GM23248 (cell line): ENCODE data around the gene SH3D19.

Experiments
- EZH2 ChIP-seq: fragments of 200-600 bp; sonication (generic); IDR thresholded peaks from 2 replicates; pipeline ENCODE4 v1.6.1; 2018; ENCODE audit warnings: antibody characterized with exemption, mild to moderate bottlenecking; ENCODE audit not compliant: insufficient read depth, poor library complexity, severe bottlenecking
- EZH2phosphoT487 ChIP-seq: fragments of 200-600 bp; sonication (generic); IDR thresholded peaks from 2 replicates; pipeline ENCODE4 v1.6.1; 2018; ENCODE audit warnings: antibody characterized with exemption, moderate library complexity, mild to moderate bottlenecking, low read depth; ENCODE audit not compliant: insufficient read depth

DNA sequence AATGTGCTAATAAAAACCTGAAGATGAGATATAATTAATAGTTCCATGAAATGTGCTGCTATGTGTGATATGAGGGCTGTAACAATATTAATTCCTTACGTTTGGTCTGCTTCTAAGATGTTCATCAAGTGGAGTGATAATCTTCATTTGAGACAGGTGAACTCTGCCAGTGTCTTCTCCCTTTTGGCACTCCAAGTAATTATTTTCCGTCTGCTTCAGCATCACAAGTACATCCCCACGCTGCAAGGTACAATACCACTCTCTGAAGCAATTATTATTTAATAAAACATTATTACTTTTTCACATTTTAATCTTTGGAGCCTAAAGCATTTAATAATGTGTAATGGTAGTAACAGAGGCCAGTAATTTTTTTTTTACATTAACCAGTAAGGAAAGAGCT, 181.6 kb downstream of the SH3D19 start:
- TF ChIP-seq EZH2phosphoT487 (no peak), EZH2 (no peak)
